DND-41 (cell line): ENCODE measurements around the gene TMEM131L.

Source experiments
- ATAC-seq: fragments of 200-7000 bp; cut with Tn5 transposase; 3 replicates; pipeline ENCODE4 v1.9.1; 2021; ENCODE audit warnings: low read depth; ENCODE audit not compliant: insufficient read depth
- DNase-seq: peaks from one replicate; pipeline ENCODE4 v3.0.0-alpha.2; 2020
- H2AFZ ChIP-seq: 2 replicates; pipeline ENCODE4 v1.6.0; 2012; ENCODE audit warnings: low read depth, low read length
- H3K27ac ChIP-seq: 2 replicates; pipeline ENCODE4 v1.5.1; 2012; ENCODE audit warnings: low read length, inconsistent platforms
- H3K27me3 ChIP-seq: fragments of 200-600 bp; sonication (generic); 2 replicates; pipeline ENCODE4 v1.6.0; 2012; ENCODE audit warnings: low read length, mild to moderate bottlenecking, inconsistent platforms; ENCODE audit not compliant: insufficient read depth, poor library complexity
- H3K36me3 ChIP-seq: 2 replicates; pipeline ENCODE4 v1.5.1; 2012; ENCODE audit warnings: low read length, inconsistent platforms; ENCODE audit not compliant: insufficient read depth
- H3K4me1 ChIP-seq: 2 replicates; pipeline ENCODE4 v1.5.1; 2012; ENCODE audit warnings: mild to moderate bottlenecking, low read length; ENCODE audit not compliant: insufficient read depth
- H3K4me2 ChIP-seq: 2 replicates; pipeline ENCODE4 v1.6.0; 2012; ENCODE audit warnings: mild to moderate bottlenecking, moderate library complexity, low read length, inconsistent platforms; ENCODE audit not compliant: insufficient read depth
- H3K4me3 ChIP-seq, 2 experiments: fragments of 200-600 bp in 1 of 2; shearing (Covaris generic) in 1 of 2; 2 replicates each; pipeline ENCODE4 v1.5.1; 2012 to 2016; ENCODE audit warnings: inconsistent platforms in 2 of 2, low read length in 2 of 2, mild to moderate bottlenecking in 2 of 2, low read depth in 1 of 2, moderate library complexity in 1 of 2
- H3K79me2 ChIP-seq: 2 replicates; pipeline ENCODE4 v1.6.0; 2012; ENCODE audit warnings: low read length, inconsistent platforms; ENCODE audit not compliant: insufficient read depth
- H3K9ac ChIP-seq: 2 replicates; pipeline ENCODE4 v1.6.0; 2012; ENCODE audit warnings: low read depth, mild to moderate bottlenecking, inconsistent platforms, low read length, moderate library complexity
- H3K9me3 ChIP-seq: 2 replicates; pipeline ENCODE4 v1.5.1; 2012; ENCODE audit warnings: low read length, moderate library complexity, mild to moderate bottlenecking, inconsistent platforms; ENCODE audit not compliant: insufficient read depth, severe bottlenecking
- H4K20me1 ChIP-seq: 2 replicates; pipeline ENCODE4 v1.6.0; 2012; ENCODE audit warnings: low read length; ENCODE audit not compliant: insufficient read depth
- EZH2 ChIP-seq: IDR thresholded peaks from 3 replicates; pipeline ENCODE4 v1.6.1; 2012; ENCODE audit warnings: borderline replicate concordance, low read depth, mild to moderate bottlenecking, moderate library complexity, low read length, inconsistent platforms; ENCODE audit not compliant: severe bottlenecking
- TF ChIP-seq, protein P1 (sequence below): IDR thresholded peaks from 2 replicates; pipeline ENCODE4 v1.5.1; 2012; ENCODE audit warnings: borderline replicate concordance, low read length, moderate library complexity, mild to moderate bottlenecking; ENCODE audit not compliant: poor library complexity, severe bottlenecking; ENCODE audit errors: extremely low read depth

TMEM131L gene

GRCh38 chr4:153419029-153419428 is 47.1 kb upstream of the TMEM131L start:
- no peaks in the 10 kb centered on the region; the same call in 1 of the 2 replicates for H3K79me2 ChIP-seq
- DNase-seq (no peak), ATAC-seq (peak; percentile 42)
- no peaks in the 10 kb centered on the region for H3K27me3 ChIP-seq
- no peak for TF ChIP-seq EZH2
- TF ChIP-seq, protein P1, sequence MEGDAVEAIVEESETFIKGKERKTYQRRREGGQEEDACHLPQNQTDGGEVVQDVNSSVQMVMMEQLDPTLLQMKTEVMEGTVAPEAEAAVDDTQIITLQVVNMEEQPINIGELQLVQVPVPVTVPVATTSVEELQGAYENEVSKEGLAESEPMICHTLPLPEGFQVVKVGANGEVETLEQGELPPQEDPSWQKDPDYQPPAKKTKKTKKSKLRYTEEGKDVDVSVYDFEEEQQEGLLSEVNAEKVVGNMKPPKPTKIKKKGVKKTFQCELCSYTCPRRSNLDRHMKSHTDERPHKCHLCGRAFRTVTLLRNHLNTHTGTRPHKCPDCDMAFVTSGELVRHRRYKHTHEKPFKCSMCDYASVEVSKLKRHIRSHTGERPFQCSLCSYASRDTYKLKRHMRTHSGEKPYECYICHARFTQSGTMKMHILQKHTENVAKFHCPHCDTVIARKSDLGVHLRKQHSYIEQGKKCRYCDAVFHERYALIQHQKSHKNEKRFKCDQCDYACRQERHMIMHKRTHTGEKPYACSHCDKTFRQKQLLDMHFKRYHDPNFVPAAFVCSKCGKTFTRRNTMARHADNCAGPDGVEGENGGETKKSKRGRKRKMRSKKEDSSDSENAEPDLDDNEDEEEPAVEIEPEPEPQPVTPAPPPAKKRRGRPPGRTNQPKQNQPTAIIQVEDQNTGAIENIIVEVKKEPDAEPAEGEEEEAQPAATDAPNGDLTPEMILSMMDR, result no peak
- no peak overlapping the region for H3K9ac ChIP-seq
- no peaks in the 10 kb centered on the region for H4K20me1 ChIP-seq
- no peak overlapping the region for H2AFZ ChIP-seq
- H3K27ac ChIP-seq, result peak overlapping the region; percentile 66; the same call in 1 of the 2 replicates
- peaks cover 14% of the 10 kb centered on the region for H3K36me3 ChIP-seq
- H3K4me2 ChIP-seq, result no peak overlapping the region
- no peak overlapping the region for H3K4me3 ChIP-seq
- peaks cover 17% of the 10 kb centered on the region for H3K4me1 ChIP-seq
- H3K9me3 ChIP-seq, result no peaks in the 10 kb centered on the region

GRCh38 chr4:153419673-153420278 is 46.4 kb upstream of the TMEM131L start:
- peaks cover 23% of the 10 kb centered on the region for H3K4me1 ChIP-seq
- no peak overlapping the region for H3K27ac ChIP-seq
- no peaks in the 10 kb centered on the region for H3K27me3 ChIP-seq
- H3K4me3 ChIP-seq, result no peak overlapping the region
- no peak overlapping the region for H2AFZ ChIP-seq
- H3K79me2 ChIP-seq, result peaks cover 5% of the 10 kb centered on the region
- ATAC-seq (no peak), DNase-seq (no peak)
- H3K4me2 ChIP-seq, result no peak overlapping the region
- H3K36me3 ChIP-seq, result peaks cover 13% of the 10 kb centered on the region
- TF ChIP-seq, protein P1, result no peak
- no peak for TF ChIP-seq EZH2
- no peaks in the 10 kb centered on the region for H3K9me3 ChIP-seq
- H4K20me1 ChIP-seq, result no peaks in the 10 kb centered on the region
- no peak overlapping the region for H3K9ac ChIP-seq

GRCh38 chr4:153420361-153420760 is 45.8 kb upstream of the TMEM131L start:
- H3K4me1 ChIP-seq, result peaks cover 28% of the 10 kb centered on the region
- peaks cover 5% of the 10 kb centered on the region for H3K79me2 ChIP-seq
- H3K4me3 ChIP-seq, result no peak overlapping the region
- no peaks in the 10 kb centered on the region for H3K27me3 ChIP-seq
- H4K20me1 ChIP-seq, result no peaks in the 10 kb centered on the region
- H2AFZ ChIP-seq, result no peak overlapping the region
- no peak overlapping the region; the same call in 1 of the 2 replicates for H3K27ac ChIP-seq
- DNase-seq (no peak), ATAC-seq (no peak)
- no peak overlapping the region for H3K9ac ChIP-seq
- no peaks in the 10 kb centered on the region for H3K9me3 ChIP-seq
- H3K4me2 ChIP-seq, result no peak overlapping the region
- TF ChIP-seq, protein P1, result no peak
- TF ChIP-seq EZH2, result no peak
- H3K36me3 ChIP-seq, result peaks cover 8% of the 10 kb centered on the region

- H3K9ac ChIP-seq, result no peak overlapping the region
- H3K27me3 ChIP-seq, result no peaks in the 10 kb centered on the region
- DNase-seq (no peak), ATAC-seq (no peak)
- no peak overlapping the region; the same call in 1 of the 2 replicates for H3K27ac ChIP-seq
- peaks cover 44% of the 10 kb centered on the region for H3K4me1 ChIP-seq
- no peak for TF ChIP-seq EZH2
- TF ChIP-seq, protein P1, result no peak
- no peak overlapping the region for H3K4me2 ChIP-seq
- no peak overlapping the region for H3K4me3 ChIP-seq
- no peaks in the 10 kb centered on the region for H3K9me3 ChIP-seq
- H2AFZ ChIP-seq, result no peak overlapping the region
- H3K79me2 ChIP-seq, result peaks cover 5% of the 10 kb centered on the region
- H3K36me3 ChIP-seq, result no peaks in the 10 kb centered on the region
- H4K20me1 ChIP-seq, result no peaks in the 10 kb centered on the region
Observed at GRCh38 chr4:153421941-153422340, 44.2 kb upstream of the TMEM131L start.
